ENCODE data around the gene KLF5.

Gene KLF5

DNA sequence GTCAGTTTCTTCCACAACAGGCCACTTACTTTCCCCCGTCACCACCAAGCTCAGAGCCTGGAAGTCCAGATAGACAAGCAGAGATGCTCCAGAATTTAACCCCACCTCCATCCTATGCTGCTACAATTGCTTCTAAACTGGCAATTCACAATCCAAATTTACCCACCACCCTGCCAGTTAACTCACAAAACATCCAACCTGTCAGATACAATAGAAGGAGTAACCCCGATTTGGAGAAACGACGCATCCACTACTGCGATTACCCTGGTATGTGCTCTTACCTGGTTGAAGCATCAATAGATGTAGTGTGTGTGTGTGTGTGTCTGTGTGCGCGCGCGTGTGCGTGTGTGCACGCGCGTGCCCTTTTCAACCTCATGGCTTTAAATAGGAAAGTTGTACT lies 3.7 kb downstream of the KLF5 start:
- TF ChIP-seq, protein P1, sequence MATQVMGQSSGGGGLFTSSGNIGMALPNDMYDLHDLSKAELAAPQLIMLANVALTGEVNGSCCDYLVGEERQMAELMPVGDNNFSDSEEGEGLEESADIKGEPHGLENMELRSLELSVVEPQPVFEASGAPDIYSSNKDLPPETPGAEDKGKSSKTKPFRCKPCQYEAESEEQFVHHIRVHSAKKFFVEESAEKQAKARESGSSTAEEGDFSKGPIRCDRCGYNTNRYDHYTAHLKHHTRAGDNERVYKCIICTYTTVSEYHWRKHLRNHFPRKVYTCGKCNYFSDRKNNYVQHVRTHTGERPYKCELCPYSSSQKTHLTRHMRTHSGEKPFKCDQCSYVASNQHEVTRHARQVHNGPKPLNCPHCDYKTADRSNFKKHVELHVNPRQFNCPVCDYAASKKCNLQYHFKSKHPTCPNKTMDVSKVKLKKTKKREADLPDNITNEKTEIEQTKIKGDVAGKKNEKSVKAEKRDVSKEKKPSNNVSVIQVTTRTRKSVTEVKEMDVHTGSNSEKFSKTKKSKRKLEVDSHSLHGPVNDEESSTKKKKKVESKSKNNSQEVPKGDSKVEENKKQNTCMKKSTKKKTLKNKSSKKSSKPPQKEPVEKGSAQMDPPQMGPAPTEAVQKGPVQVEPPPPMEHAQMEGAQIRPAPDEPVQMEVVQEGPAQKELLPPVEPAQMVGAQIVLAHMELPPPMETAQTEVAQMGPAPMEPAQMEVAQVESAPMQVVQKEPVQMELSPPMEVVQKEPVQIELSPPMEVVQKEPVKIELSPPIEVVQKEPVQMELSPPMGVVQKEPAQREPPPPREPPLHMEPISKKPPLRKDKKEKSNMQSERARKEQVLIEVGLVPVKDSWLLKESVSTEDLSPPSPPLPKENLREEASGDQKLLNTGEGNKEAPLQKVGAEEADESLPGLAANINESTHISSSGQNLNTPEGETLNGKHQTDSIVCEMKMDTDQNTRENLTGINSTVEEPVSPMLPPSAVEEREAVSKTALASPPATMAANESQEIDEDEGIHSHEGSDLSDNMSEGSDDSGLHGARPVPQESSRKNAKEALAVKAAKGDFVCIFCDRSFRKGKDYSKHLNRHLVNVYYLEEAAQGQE (IDR thresholded peaks at IDR 0.05; ENCODE audit: low read depth) = no peak
- TF ChIP-seq TCF12 (IDR thresholded peaks at IDR 0.05; ENCODE audit: low read depth) (no peak), NFIC (IDR thresholded peaks at IDR 0.05) (no peak), EGR1 (IDR thresholded peaks at IDR 0.05) (no peak), CEBPB (IDR thresholded peaks at IDR 0.05) (no peak), CREB1 (IDR thresholded peaks at IDR 0.05; ENCODE audit: low read depth) (no peak), FOXM1 (IDR thresholded peaks at IDR 0.05; ENCODE audit: borderline replicate concordance, low read depth) (no peak), RAD21 (IDR thresholded peaks at IDR 0.05; ENCODE audit: low read depth) (no peak), ZBTB7A (IDR thresholded peaks at IDR 0.05; ENCODE audit: low read depth) (no peak), EP300 (IDR thresholded peaks at IDR 0.05; ENCODE audit: borderline replicate concordance) (no peak)
- TF ChIP-seq, protein P2, sequence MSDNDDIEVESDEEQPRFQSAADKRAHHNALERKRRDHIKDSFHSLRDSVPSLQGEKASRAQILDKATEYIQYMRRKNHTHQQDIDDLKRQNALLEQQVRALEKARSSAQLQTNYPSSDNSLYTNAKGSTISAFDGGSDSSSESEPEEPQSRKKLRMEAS (IDR thresholded peaks at IDR 0.05) = no peak

DNA sequence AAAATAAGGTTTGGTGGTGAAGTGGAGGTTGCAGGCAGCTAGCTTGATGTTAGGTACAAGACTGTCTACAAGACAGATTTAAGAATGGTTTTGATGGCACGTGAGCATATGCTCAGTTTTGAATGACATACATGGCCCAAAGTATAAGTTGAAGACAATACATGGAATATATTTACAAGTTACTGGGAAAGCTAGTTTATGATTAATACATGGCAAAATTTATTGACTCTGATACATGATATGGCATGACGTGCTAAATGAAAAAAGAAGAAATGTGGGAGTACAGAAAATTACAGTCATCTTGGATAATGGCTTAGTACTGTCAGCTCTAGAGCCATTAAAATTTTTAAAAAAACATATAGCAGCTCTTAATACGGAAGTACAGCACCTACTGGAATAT lies 4.4 kb downstream of the KLF5 start:
- TF ChIP-seq RAD21 (IDR thresholded peaks at IDR 0.05; ENCODE audit: low read depth) (no peak), CEBPB (IDR thresholded peaks at IDR 0.05) (no peak), ZBTB7A (IDR thresholded peaks at IDR 0.05; ENCODE audit: low read depth) (no peak), TAF1 (IDR thresholded peaks at IDR 0.05; ENCODE audit: low read depth) (no peak), EP300 (IDR thresholded peaks at IDR 0.05; ENCODE audit: borderline replicate concordance) (no peak), CREB1 (IDR thresholded peaks at IDR 0.05; ENCODE audit: low read depth) (no peak), YY1 (IDR thresholded peaks at IDR 0.05; ENCODE audit: low read depth) (no peak)
- TF ChIP-seq, protein P3, sequence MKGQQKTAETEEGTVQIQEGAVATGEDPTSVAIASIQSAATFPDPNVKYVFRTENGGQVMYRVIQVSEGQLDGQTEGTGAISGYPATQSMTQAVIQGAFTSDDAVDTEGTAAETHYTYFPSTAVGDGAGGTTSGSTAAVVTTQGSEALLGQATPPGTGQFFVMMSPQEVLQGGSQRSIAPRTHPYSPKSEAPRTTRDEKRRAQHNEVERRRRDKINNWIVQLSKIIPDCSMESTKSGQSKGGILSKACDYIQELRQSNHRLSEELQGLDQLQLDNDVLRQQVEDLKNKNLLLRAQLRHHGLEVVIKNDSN (IDR thresholded peaks at IDR 0.05) = no peak
- TF ChIP-seq, protein P2 (IDR thresholded peaks at IDR 0.05) = no peak
- TF ChIP-seq, protein P1 (IDR thresholded peaks at IDR 0.05; ENCODE audit: low read depth) = no peak

DNA sequence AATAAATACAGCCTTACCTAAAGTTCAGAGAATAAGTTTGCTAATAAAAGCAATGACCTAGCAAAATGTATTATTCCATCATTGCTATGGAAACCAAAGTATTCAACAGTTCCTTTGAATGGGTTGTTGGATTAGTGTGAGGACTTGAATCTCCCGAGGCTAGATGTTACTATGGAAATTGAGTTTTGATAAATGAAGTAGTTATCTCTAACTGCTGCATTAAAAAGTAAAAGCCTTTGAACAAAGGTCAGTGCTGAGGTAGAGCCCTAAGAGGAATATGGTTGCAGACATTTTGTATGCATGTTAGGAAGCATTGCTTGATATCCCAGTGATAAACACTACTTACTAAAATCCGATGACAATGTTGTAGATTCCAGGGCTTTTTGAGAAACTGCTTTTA lies 6.2 kb downstream of the KLF5 start:
- TF ChIP-seq NFIC (IDR thresholded peaks at IDR 0.05) (no peak), YY1 (IDR thresholded peaks at IDR 0.05; ENCODE audit: low read depth) (no peak), ZBTB7A (IDR thresholded peaks at IDR 0.05; ENCODE audit: low read depth) (no peak), EP300 (IDR thresholded peaks at IDR 0.05; ENCODE audit: borderline replicate concordance) (no peak), CREB1 (IDR thresholded peaks at IDR 0.05; ENCODE audit: low read depth) (no peak), RAD21 (IDR thresholded peaks at IDR 0.05; ENCODE audit: low read depth) (no peak), EGR1 (IDR thresholded peaks at IDR 0.05) (no peak), FOXM1 (IDR thresholded peaks at IDR 0.05; ENCODE audit: borderline replicate concordance, low read depth) (no peak), CEBPB (IDR thresholded peaks at IDR 0.05) (no peak), TCF12 (IDR thresholded peaks at IDR 0.05; ENCODE audit: low read depth) (no peak), TAF1 (IDR thresholded peaks at IDR 0.05; ENCODE audit: low read depth) (no peak), TEAD4 (IDR thresholded peaks at IDR 0.05) (no peak)
- TF ChIP-seq, protein P3 (IDR thresholded peaks at IDR 0.05) = no peak
- TF ChIP-seq, protein P1 (IDR thresholded peaks at IDR 0.05; ENCODE audit: low read depth) = no peak
- TF ChIP-seq, protein P2 (IDR thresholded peaks at IDR 0.05) = no peak

DNA sequence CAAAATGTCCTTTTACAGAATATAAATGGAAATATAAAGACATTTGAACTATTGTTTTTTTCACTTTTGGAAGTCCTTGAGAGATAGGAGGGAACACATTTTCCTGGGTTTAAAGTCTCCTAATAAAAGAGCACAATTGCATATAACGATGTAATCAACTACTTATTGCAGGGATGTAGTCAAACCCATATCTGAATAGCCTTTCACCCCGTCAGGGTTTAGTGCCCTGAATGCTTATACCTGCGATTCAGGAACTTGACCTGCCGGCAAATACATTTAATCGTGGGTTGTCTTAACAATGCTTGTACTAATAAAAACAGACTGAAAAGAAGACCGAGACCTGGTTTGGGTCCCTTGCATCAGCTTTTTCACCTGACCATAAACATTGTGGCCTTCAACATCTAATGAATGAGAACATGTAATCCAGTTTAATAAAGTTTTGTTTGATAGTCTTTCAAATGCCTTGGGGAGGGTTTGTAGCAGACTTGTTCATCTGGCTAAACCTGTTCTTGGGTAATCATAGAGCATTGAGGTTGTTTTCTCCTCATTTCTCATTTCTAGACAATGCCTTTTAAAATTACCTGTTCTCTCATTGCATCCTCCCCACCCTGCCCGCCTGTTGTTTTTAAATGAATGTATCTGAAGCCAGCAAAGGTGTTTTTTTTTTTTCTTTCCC lies 7.0 kb downstream of the KLF5 start:
- TF ChIP-seq CREB1 (IDR thresholded peaks at IDR 0.05; ENCODE audit: low read depth) = no peak; the same call in 1 of the 2 replicates
- TF ChIP-seq YY1 (IDR thresholded peaks at IDR 0.05; ENCODE audit: low read depth) = no peak
- no peak for TF ChIP-seq EGR1 (IDR thresholded peaks at IDR 0.05)
- TF ChIP-seq EP300 (IDR thresholded peaks at IDR 0.05; ENCODE audit: borderline replicate concordance) = peak; percentile 76
- TF ChIP-seq CEBPB (IDR thresholded peaks at IDR 0.05) = peak; percentile 92
- TF ChIP-seq ZBTB7A (IDR thresholded peaks at IDR 0.05; ENCODE audit: low read depth) = no peak
- peak; percentile 56; the same call in 1 of the 2 replicates for TF ChIP-seq NFIC (IDR thresholded peaks at IDR 0.05)
- TF ChIP-seq TEAD4 (IDR thresholded peaks at IDR 0.05) = peak; percentile 73
- peak; percentile 88 for TF ChIP-seq TCF12 (IDR thresholded peaks at IDR 0.05; ENCODE audit: low read depth)
- TF ChIP-seq, protein P3 (IDR thresholded peaks at IDR 0.05) = peak; percentile 7; the same call in 1 of the 2 replicates
- TF ChIP-seq RAD21 (IDR thresholded peaks at IDR 0.05; ENCODE audit: low read depth) = no peak
- peak; percentile 76; the same call in 1 of the 2 replicates for TF ChIP-seq FOXM1 (IDR thresholded peaks at IDR 0.05; ENCODE audit: borderline replicate concordance, low read depth)
- TF ChIP-seq, protein P2 (IDR thresholded peaks at IDR 0.05) = peak; percentile 65; the same call in 1 of the 2 replicates
- TF ChIP-seq TAF1 (IDR thresholded peaks at IDR 0.05; ENCODE audit: low read depth) = no peak
- TF ChIP-seq, protein P1 (IDR thresholded peaks at IDR 0.05; ENCODE audit: low read depth) = no peak
